Activated T-cell treated with anti-CD3 and anti-CD28 coated beads for 4 hours (primary cell): ENCODE data around the gene MTHFSD.

Source experiments
- DNase-seq: peaks from one replicate; pipeline ENCODE4 v3.0.0-alpha.2; 2020

MTHFSD gene

GRCh38 chr16:86528061-86528929, 26.7 kb downstream of the MTHFSD start:
- DNase-seq: no peak

- no peak for DNase-seq
These were observed 27.7 kb downstream of the MTHFSD start for GRCh38 chr16:86527366-86527765.

- no peak for DNase-seq
These were observed 29.3 kb downstream of the MTHFSD start for GRCh38 chr16:86525696-86526095.

- no peak for DNase-seq
These were observed 31.0 kb downstream of the MTHFSD start for GRCh38 chr16:86524029-86524428.

GRCh38 chr16:86523166-86523740, 31.8 kb downstream of the MTHFSD start:
- DNase-seq: no peak

- no peak for DNase-seq
These were observed 32.4 kb downstream of the MTHFSD start for GRCh38 chr16:86522634-86523033.

GRCh38 chr16:86521236-86522197, 33.5 kb downstream of the MTHFSD start:
- no peak for DNase-seq

GRCh38 chr16:86520317-86521210, 34.5 kb downstream of the MTHFSD start:
- DNase-seq: no peak

- DNase-seq: peak; percentile 28
These were observed 35.3 kb downstream of the MTHFSD start for GRCh38 chr16:86519649-86520316.

- DNase-seq: no peak
These were observed 35.9 kb downstream of the MTHFSD start for GRCh38 chr16:86519007-86519648.

GRCh38 chr16:86517652-86518258, 37.3 kb downstream of the MTHFSD start:
- DNase-seq: no peak

GRCh38 chr16:86517033-86517432, 38.0 kb downstream of the MTHFSD start:
- no peak for DNase-seq

GRCh38 chr16:86516623-86517003, 38.4 kb downstream of the MTHFSD start:
- no peak for DNase-seq

- DNase-seq: no peak
These were observed 39.0 kb downstream of the MTHFSD start for GRCh38 chr16:86515777-86516622.

- no peak for DNase-seq
These were observed 39.6 kb downstream of the MTHFSD start for GRCh38 chr16:86515413-86515776.

- DNase-seq: no peak
These were observed 40.3 kb downstream of the MTHFSD start for GRCh38 chr16:86514481-86515376.

- DNase-seq: no peak
These were observed 41.4 kb downstream of the MTHFSD start for GRCh38 chr16:86513471-86514277.
